ENCODE data around the gene VAMP5. TPM values are rescaled to one million over a fixed set of nuclear protein-coding genes. Genes with fewer than 3 reads are reported as not detected.

The VAMP5 gene, protein sequence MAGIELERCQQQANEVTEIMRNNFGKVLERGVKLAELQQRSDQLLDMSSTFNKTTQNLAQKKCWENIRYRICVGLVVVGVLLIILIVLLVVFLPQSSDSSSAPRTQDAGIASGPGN
- 47.3 TPM for total RNA-seq
- long read RNA-seq, transcript VAMP5-201 (3 exons, 689 nt) = major isoform, 32 of 38 reads
- long read RNA-seq, partial matches to known transcripts = 2 of 38 reads
- long read RNA-seq, other reads (novel, unspliced or antisense) = 3 of 38 reads

DNA sequence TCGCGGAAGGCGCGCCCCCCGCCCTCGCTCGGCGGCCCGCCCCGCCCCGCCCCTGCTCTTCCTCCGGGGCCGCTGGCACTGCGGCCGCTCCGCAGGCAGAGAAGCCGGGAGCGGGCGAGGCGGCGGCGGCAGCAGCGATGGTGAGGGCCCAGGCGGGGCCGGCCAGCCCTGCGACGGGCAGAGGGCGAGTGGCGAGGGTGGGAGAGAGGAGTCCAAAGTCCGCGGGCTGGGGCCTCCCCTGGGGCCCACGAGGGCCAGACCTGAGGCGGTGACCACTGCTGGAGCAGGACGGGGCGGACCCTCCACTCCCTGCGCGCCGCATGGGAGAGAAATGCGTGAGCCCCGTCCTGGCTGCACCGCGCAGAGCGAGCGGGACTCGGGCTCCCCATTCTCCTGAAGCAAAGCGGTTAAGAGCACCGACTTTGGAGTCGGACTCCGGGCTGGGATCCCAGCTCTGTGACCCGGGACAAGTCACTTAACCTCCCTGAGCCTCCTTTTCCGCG, at the start of gene VAMP5:
Gene VAMP5 (plus strand): TSS at position 78 of the 503 bp plus-strand sequence. CDS start 60 bp downstream, at position 138.
- intact Hi-C loops (cut with micrococcal nuclease) = no loop called here
- H3K4me1 ChIP-seq = peaks cover 70% of the 10 kb centered on the region

DNA sequence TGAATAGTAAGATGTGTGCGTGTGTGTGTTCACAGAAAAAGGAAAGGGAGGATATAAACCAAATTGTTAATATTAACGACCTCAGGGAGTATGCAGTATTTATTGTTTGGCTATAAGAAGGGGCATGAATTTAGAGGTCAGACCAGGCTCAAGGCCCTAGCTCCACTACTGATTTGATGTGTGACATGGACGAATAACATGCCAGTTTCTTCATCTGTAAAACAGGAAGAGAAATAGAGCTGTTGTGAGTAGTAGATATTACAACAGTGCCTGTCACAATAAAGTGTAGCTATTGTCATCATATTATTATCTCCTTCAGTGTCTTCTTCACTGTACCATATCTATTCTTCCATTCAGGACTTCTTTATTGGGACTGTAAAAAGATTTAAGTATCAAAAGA, 49.4 kb upstream of the VAMP5 start:
- TF ChIP-seq, protein P1, sequence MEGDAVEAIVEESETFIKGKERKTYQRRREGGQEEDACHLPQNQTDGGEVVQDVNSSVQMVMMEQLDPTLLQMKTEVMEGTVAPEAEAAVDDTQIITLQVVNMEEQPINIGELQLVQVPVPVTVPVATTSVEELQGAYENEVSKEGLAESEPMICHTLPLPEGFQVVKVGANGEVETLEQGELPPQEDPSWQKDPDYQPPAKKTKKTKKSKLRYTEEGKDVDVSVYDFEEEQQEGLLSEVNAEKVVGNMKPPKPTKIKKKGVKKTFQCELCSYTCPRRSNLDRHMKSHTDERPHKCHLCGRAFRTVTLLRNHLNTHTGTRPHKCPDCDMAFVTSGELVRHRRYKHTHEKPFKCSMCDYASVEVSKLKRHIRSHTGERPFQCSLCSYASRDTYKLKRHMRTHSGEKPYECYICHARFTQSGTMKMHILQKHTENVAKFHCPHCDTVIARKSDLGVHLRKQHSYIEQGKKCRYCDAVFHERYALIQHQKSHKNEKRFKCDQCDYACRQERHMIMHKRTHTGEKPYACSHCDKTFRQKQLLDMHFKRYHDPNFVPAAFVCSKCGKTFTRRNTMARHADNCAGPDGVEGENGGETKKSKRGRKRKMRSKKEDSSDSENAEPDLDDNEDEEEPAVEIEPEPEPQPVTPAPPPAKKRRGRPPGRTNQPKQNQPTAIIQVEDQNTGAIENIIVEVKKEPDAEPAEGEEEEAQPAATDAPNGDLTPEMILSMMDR (IDR thresholded peaks at IDR 0.05; ENCODE audit: borderline replicate concordance) = no peak
- H3K4me3 ChIP-seq = no peak overlapping the region
- H3K9me3 ChIP-seq (replicated peaks) = no peaks in the 10 kb centered on the region
- no peaks in the 10 kb centered on the region for H3K27me3 ChIP-seq (ENCODE audit: low read depth)
- DNase-seq = no peak
- H3K36me3 ChIP-seq = no peaks in the 10 kb centered on the region
- H3K27ac ChIP-seq (replicated peaks) = no peak overlapping the region
- intact Hi-C loops (cut with micrococcal nuclease) = no loop called here
- peaks cover 29% of the 10 kb centered on the region for H3K4me1 ChIP-seq

More for the DNA sequence above, at the start of gene VAMP5:
- Histone ChIP-seq H3K27me3 (ENCODE audit: low read depth) (no peaks in the 10 kb centered on the region), H3K4me3 (peak within 1 kb of the TSS; percentile 79), H3K27ac (replicated peaks) (peak within 1 kb of the TSS; percentile 94), H3K36me3 (no peaks in the 10 kb centered on the region), H3K9me3 (replicated peaks) (no peaks in the 10 kb centered on the region)
- TF ChIP-seq, protein P1 (IDR thresholded peaks at IDR 0.05; ENCODE audit: borderline replicate concordance) = no peak
- peak; percentile 58 for DNase-seq

DNA sequence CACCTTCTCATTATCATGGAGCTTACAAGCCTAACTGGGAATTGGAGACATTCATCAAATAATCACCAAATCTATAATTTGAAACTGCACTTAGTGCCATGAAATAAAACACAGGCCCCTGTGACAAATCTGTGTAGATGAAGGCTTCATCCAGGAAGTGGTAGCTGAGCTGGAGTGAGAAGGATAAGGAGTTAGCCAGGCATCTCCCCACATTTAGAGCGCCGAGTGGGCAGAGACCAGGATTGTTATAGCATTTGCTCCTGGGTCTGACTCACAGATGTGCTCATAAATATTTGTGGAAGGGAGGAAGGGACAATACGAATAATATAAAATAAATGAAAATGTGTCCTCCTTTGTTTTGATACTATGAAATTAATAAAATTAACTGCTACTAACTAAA, 47.8 kb upstream of the VAMP5 start:
- no peaks in the 10 kb centered on the region for H3K27me3 ChIP-seq (ENCODE audit: low read depth)
- no peak for DNase-seq
- H3K4me3 ChIP-seq = no peak overlapping the region
- intact Hi-C loops (cut with micrococcal nuclease) = no loop called here
- TF ChIP-seq, protein P1 (IDR thresholded peaks at IDR 0.05; ENCODE audit: borderline replicate concordance) = no peak
- no peaks in the 10 kb centered on the region for H3K9me3 ChIP-seq (replicated peaks)
- peaks cover 12% of the 10 kb centered on the region for H3K36me3 ChIP-seq
- H3K27ac ChIP-seq (replicated peaks) = peak overlapping the region; percentile 100
- peaks cover 45% of the 10 kb centered on the region for H3K4me1 ChIP-seq

DNA sequence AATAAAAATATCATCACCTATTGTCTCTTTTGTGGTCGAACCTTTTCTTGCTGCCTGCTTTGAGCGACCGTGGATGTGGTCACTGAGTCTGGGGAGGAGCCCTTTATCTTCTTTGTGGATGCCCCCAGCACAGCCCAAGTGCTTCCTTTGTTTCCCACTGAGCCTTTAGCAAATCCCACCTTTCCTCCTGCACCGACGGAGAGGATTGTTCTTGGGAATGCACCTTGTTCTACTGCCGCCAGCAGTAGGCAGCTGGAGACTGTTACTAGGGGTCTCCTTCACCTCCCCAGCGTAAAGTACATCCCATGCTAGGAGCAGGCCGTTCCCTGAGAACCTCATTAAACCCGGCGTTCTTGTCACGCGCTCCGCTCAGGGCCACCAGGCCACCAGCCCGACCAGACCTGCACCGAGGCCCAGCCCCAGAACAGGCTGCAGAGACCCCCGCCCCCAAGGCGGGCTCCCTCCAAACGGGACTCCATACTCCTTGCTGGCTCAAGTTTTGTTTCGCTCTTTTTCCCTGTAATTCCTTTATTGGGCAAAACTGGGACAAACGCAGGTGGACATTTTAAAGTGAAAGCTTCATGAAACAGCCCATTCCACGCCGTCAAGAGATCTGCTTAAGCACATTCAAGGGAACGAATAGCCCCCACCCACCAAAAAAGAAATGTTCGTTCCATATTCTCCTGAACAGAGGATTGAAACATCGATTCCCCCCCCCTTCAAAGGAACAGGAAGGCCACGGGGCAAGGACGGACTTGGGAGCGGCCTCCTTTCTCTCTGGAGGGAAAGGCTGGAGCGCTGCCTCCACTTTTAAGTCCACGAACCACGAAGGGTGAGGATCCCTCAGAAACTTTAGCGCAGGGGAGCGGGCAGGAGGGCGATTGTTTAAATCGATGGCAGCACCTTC, 46.4 kb upstream of the VAMP5 start:
- Histone ChIP-seq H3K27me3 (ENCODE audit: low read depth) (no peaks in the 10 kb centered on the region), H3K9me3 (replicated peaks) (no peaks in the 10 kb centered on the region), H3K27ac (replicated peaks) (peak overlapping the region; percentile 100), H3K4me3 (peak overlapping the region; percentile 86), H3K4me1 (peaks cover 59% of the 10 kb centered on the region), H3K36me3 (peaks cover 26% of the 10 kb centered on the region)
- TF ChIP-seq, protein P1 (IDR thresholded peaks at IDR 0.05; ENCODE audit: borderline replicate concordance) = no peak
- intact Hi-C loops (cut with micrococcal nuclease) = no loop called here
- peak; percentile 58 for DNase-seq

DNA sequence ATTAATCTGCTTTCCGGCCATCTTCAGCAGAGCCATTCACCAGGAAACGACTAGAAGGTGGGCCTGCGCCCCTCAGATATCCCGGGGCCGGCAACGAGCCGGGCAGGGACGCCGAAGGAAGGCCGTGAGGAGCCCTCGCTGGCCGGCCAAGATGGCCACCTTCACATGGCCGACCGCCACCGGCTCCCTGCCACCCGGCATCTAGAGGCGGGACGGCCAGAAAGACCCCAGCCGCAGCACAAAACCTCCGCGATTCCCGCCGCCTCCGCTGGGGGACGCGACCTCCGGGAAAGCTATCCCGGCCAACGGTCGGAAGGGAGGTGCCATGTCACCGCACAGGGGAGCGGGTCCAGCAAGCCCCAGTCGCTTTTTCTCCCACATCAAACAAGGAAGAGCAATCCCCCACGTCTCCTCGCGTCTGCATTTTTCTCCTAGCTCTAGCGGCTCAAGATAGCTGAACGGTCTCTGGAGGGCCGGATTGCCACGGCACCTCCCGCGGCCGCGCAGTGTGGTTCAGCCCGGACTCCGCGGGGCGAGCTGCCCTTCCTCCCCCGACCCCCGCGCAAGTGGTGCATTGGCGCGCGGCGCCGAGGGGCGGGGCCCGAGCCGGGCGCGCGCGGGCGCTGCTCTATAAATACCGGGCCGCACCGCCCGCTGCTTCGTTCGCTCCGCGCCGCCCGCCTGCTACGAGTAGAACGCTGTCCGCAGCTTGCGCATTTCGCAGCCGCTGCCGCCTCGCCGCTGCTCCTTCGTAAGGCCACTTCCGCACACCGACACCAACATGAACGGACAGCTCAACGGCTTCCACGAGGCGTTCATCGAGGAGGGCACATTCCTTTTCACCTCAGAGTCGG, 45.5 kb upstream of the VAMP5 start, which contains the start of gene MAT2A:
Gene MAT2A (plus strand): TSS at position 662 of the 854 bp plus-strand sequence. CDS start 120 bp downstream, at position 782.
- TF ChIP-seq, protein P1 (IDR thresholded peaks at IDR 0.05; ENCODE audit: borderline replicate concordance) = peak; percentile 84
- no peaks in the 10 kb centered on the region for H3K27me3 ChIP-seq (ENCODE audit: low read depth)
- no peaks in the 10 kb centered on the region for H3K9me3 ChIP-seq (replicated peaks)
- intact Hi-C loops (cut with micrococcal nuclease) = no loop called here
- DNase-seq = peak; percentile 94
- peaks cover 68% of the 10 kb centered on the region for H3K4me1 ChIP-seq
- peak within 1 kb of the TSS; percentile 100 for H3K27ac ChIP-seq (replicated peaks)
- peak within 1 kb of the TSS; percentile 86 for H3K4me3 ChIP-seq
- H3K36me3 ChIP-seq = peaks cover 35% of the 10 kb centered on the region

Data from left ventricle myocardium inferior (tissue), 1 donor.